ENCODE data around the gene ABCB7. TPM values are rescaled to one million over a fixed set of nuclear protein-coding genes. Genes with fewer than 3 reads are reported as not detected.

ABCB7 gene
- total and polyA plus RNA-seq, 2 experiments from 2014 or later, result 26.3 to 64.2 TPM

DNA sequence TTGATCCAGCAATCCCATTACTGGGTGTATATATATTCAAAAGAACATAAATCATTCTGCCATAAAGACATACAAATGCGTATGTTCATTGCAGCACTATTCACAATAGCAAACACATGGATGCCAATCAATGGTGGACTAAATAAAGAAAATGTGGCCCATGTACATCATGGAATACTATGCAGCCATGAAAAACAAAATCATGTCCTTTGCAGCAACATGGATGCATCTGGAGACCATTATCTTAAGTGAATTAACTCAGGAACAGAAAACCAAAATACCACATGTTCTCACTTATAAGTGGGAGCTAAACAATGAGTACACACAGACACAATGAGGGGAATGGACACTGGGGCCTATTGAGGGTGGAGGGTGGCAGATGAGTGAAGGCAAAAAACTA is 81.6 kb downstream of the ABCB7 start (continued):
- TF ChIP-seq, protein P1, sequence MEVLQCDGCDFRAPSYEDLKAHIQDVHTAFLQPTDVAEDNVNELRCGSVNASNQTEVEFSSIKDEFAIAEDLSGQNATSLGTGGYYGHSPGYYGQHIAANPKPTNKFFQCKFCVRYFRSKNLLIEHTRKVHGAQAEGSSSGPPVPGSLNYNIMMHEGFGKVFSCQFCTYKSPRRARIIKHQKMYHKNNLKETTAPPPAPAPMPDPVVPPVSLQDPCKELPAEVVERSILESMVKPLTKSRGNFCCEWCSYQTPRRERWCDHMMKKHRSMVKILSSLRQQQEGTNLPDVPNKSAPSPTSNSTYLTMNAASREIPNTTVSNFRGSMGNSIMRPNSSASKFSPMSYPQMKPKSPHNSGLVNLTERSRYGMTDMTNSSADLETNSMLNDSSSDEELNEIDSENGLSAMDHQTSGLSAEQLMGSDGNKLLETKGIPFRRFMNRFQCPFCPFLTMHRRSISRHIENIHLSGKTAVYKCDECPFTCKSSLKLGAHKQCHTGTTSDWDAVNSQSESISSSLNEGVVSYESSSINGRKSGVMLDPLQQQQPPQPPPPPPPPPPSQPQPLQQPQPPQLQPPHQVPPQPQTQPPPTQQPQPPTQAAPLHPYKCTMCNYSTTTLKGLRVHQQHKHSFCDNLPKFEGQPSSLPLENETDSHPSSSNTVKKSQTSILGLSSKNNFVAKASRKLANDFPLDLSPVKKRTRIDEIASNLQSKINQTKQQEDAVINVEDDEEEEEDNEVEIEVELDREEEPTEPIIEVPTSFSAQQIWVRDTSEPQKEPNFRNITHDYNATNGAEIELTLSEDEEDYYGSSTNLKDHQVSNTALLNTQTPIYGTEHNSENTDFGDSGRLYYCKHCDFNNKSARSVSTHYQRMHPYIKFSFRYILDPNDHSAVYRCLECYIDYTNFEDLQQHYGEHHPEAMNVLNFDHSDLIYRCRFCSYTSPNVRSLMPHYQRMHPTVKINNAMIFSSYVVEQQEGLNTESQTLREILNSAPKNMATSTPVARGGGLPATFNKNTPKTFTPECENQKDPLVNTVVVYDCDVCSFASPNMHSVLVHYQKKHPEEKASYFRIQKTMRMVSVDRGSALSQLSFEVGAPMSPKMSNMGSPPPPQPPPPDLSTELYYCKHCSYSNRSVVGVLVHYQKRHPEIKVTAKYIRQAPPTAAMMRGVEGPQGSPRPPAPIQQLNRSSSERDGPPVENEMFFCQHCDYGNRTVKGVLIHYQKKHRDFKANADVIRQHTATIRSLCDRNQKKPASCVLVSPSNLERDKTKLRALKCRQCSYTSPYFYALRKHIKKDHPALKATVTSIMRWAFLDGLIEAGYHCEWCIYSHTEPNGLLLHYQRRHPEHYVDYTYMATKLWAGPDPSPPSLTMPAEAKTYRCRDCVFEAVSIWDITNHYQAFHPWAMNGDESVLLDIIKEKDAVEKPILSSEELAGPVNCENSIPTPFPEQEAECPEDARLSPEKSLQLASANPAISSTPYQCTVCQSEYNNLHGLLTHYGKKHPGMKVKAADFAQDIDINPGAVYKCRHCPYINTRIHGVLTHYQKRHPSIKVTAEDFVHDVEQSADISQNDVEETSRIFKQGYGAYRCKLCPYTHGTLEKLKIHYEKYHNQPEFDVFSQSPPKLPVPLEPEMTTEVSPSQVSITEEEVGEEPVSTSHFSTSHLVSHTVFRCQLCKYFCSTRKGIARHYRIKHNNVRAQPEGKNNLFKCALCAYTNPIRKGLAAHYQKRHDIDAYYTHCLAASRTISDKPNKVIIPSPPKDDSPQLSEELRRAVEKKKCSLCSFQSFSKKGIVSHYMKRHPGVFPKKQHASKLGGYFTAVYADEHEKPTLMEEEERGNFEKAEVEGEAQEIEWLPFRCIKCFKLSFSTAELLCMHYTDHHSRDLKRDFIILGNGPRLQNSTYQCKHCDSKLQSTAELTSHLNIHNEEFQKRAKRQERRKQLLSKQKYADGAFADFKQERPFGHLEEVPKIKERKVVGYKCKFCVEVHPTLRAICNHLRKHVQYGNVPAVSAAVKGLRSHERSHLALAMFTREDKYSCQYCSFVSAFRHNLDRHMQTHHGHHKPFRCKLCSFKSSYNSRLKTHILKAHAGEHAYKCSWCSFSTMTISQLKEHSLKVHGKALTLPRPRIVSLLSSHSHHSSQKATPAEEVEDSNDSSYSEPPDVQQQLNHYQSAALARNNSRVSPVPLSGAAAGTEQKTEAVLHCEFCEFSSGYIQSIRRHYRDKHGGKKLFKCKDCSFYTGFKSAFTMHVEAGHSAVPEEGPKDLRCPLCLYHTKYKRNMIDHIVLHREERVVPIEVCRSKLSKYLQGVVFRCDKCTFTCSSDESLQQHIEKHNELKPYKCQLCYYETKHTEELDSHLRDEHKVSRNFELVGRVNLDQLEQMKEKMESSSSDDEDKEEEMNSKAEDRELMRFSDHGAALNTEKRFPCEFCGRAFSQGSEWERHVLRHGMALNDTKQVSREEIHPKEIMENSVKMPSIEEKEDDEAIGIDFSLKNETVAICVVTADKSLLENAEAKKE (CRISPR knock-in tag; IDR thresholded peaks at IDR 0.05), result no peak
- TF ChIP-seq CREB1 (CRISPR knock-in tag; IDR thresholded peaks at IDR 0.05; ENCODE audit: low read depth) (no peak), ZNF114 (CRISPR knock-in tag; IDR thresholded peaks at IDR 0.05) (no peak), ZNF331 (CRISPR knock-in tag; IDR thresholded peaks at IDR 0.05; ENCODE audit: low read depth) (no peak), EZH2phosphoT487 (IDR thresholded peaks at IDR 0.05; ENCODE audit: unreplicated experiment) (no peak), POLR2AphosphoS5 (IDR thresholded peaks at IDR 0.05; ENCODE audit: low read depth) (no peak), NANOG (IDR thresholded peaks at IDR 0.05; ENCODE audit: borderline replicate concordance) (no peak), JUNB (IDR thresholded peaks at IDR 0.05; ENCODE audit: unreplicated experiment) (no peak)

DNA sequence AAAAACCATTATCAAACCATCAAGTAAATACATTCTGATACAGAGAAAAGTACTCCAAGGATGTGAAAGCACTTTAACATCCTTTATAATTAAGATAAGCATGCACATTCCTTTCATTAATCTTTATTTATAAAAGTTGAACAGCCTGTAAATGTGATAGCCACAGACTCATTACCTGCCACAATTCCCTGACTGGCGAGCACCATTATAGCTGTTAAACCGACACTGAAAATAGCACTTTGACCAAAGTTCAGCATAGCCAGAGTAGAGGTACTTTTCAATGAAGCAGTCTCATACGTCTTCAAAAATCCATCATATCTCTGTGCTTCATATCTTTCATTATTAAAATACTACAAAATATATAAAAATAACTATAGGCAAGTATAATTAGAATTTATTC is 84.7 kb downstream of the ABCB7 start:
- no peak for ATAC-seq
- Mint-ChIP-seq H3K4me3 (no peak overlapping the region), H3K9me3 (no peaks in the 10 kb centered on the region), H3K27ac (no peak overlapping the region), H3K36me3 (ENCODE audit: low read depth) (peaks cover 6% of the 10 kb centered on the region; the same call in 2 of the 3 replicates), H3K4me1 (no peaks in the 10 kb centered on the region), H3K27me3 (ENCODE audit: insufficient read depth, low read depth, poor library complexity) (no peaks in the 10 kb centered on the region)
- H3K4me2 ChIP-seq, result no peak overlapping the region
- no peak overlapping the region for H3K4me3 ChIP-seq
- H2AFZ ChIP-seq, result no peak overlapping the region
- DNase-seq (ENCODE audit: low spot score), result no peak
- no peaks in the 10 kb centered on the region for H3K79me2 ChIP-seq (replicated peaks; ENCODE audit: insufficient read depth)
- no peaks in the 10 kb centered on the region for H3K27me3 ChIP-seq (ENCODE audit: insufficient read depth)
- no peaks in the 10 kb centered on the region for H3K36me3 ChIP-seq (ENCODE audit: insufficient read depth)
- no peaks in the 10 kb centered on the region for H3K9me2 ChIP-seq (ENCODE audit: insufficient read depth)
- H3K27ac ChIP-seq (ENCODE audit: low read depth), result no peak overlapping the region
- H4K20me1 ChIP-seq (replicated peaks; ENCODE audit: insufficient read depth), result no peaks in the 10 kb centered on the region
- no peaks in the 10 kb centered on the region for H3F3A ChIP-seq (replicated peaks; ENCODE audit: low read depth)
- no peaks in the 10 kb centered on the region for H3K4me1 ChIP-seq (ENCODE audit: insufficient read depth)
- TF ChIP-seq EZH2 (IDR thresholded peaks at IDR 0.05; ENCODE audit: low read depth, unreplicated experiment) (no peak), ZNF114 (CRISPR knock-in tag; IDR thresholded peaks at IDR 0.05) (no peak), ZNF331 (CRISPR knock-in tag; IDR thresholded peaks at IDR 0.05; ENCODE audit: low read depth) (no peak), STAT1 (IDR thresholded peaks at IDR 0.05; ENCODE audit: unreplicated experiment) (no peak), EZH2phosphoT487 (IDR thresholded peaks at IDR 0.05; ENCODE audit: unreplicated experiment) (no peak), CREB1 (CRISPR knock-in tag; IDR thresholded peaks at IDR 0.05; ENCODE audit: low read depth) (no peak), POLR2AphosphoS5 (IDR thresholded peaks at IDR 0.05; ENCODE audit: low read depth) (no peak), JUNB (IDR thresholded peaks at IDR 0.05; ENCODE audit: unreplicated experiment) (no peak), NANOG (IDR thresholded peaks at IDR 0.05; ENCODE audit: borderline replicate concordance) (no peak)
- TF ChIP-seq, protein P2, sequence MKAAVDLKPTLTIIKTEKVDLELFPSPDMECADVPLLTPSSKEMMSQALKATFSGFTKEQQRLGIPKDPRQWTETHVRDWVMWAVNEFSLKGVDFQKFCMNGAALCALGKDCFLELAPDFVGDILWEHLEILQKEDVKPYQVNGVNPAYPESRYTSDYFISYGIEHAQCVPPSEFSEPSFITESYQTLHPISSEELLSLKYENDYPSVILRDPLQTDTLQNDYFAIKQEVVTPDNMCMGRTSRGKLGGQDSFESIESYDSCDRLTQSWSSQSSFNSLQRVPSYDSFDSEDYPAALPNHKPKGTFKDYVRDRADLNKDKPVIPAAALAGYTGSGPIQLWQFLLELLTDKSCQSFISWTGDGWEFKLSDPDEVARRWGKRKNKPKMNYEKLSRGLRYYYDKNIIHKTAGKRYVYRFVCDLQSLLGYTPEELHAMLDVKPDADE (IDR thresholded peaks at IDR 0.05), result no peak
- TF ChIP-seq, protein P3, sequence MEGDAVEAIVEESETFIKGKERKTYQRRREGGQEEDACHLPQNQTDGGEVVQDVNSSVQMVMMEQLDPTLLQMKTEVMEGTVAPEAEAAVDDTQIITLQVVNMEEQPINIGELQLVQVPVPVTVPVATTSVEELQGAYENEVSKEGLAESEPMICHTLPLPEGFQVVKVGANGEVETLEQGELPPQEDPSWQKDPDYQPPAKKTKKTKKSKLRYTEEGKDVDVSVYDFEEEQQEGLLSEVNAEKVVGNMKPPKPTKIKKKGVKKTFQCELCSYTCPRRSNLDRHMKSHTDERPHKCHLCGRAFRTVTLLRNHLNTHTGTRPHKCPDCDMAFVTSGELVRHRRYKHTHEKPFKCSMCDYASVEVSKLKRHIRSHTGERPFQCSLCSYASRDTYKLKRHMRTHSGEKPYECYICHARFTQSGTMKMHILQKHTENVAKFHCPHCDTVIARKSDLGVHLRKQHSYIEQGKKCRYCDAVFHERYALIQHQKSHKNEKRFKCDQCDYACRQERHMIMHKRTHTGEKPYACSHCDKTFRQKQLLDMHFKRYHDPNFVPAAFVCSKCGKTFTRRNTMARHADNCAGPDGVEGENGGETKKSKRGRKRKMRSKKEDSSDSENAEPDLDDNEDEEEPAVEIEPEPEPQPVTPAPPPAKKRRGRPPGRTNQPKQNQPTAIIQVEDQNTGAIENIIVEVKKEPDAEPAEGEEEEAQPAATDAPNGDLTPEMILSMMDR (conservative IDR thresholded peaks at IDR 0.05; ENCODE audit: low read depth in 2 of 2), result no peak
- TF ChIP-seq, protein P4, sequence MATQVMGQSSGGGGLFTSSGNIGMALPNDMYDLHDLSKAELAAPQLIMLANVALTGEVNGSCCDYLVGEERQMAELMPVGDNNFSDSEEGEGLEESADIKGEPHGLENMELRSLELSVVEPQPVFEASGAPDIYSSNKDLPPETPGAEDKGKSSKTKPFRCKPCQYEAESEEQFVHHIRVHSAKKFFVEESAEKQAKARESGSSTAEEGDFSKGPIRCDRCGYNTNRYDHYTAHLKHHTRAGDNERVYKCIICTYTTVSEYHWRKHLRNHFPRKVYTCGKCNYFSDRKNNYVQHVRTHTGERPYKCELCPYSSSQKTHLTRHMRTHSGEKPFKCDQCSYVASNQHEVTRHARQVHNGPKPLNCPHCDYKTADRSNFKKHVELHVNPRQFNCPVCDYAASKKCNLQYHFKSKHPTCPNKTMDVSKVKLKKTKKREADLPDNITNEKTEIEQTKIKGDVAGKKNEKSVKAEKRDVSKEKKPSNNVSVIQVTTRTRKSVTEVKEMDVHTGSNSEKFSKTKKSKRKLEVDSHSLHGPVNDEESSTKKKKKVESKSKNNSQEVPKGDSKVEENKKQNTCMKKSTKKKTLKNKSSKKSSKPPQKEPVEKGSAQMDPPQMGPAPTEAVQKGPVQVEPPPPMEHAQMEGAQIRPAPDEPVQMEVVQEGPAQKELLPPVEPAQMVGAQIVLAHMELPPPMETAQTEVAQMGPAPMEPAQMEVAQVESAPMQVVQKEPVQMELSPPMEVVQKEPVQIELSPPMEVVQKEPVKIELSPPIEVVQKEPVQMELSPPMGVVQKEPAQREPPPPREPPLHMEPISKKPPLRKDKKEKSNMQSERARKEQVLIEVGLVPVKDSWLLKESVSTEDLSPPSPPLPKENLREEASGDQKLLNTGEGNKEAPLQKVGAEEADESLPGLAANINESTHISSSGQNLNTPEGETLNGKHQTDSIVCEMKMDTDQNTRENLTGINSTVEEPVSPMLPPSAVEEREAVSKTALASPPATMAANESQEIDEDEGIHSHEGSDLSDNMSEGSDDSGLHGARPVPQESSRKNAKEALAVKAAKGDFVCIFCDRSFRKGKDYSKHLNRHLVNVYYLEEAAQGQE (IDR thresholded peaks at IDR 0.05; ENCODE audit: unreplicated experiment), result no peak
